SKM-1 (cell line): Measurements from ENCODE around the gene DENND1C.
A peak's percentile ranks its signal among the peaks of the same experiment; 100 is the strongest.
"Not testable (repeated sequence)": the region's sequence is repeated elsewhere in the genome, so short reads cannot be mapped to it uniquely, and the experiment has no call there.

Source experiments
- DNase-seq: peaks from one replicate; lab custom pipeline; 2025; ENCODE audit not compliant: unreplicated experiment; lab: John Stamatoyannopoulos, UW

The DENND1C gene

GRCh38 chr19:6509118-6509971 lies 27.8 kb upstream of the DENND1C start:
- no peak for DNase-seq

DNA sequence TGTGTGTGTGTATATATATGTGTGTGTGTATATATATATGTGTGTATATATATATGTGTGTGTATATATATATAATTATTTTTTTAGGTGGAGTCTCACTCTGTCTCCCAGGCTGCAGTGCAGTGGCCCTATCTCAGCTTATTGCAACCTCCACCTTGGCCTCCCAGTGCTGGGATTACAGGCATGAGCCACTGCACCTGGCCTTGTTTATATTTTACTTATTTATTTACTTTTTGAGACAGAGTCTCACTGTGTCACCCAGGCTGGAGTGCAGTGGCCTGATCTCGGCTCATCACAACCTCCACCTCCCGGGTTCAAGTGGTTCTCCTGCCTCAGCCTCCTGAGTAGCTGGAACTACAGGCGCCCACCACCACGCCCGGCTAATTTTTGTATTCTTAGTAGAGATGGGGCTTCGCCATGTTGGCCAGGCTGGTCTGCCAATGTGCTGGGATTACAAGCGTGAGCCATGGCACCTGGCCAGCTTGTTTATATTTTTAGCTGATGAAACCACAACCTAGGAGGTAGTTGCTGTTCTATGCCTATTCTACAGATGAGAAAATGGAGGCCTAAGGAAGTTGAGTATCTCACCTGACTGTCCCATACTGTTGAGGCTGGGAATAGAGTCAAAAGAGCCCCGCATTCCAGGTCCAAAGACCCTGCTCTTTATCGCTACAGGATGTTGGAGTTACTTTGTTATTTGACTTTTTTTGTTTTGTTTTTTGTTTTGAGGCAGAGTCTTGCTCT lies 26.6 kb upstream of the DENND1C start:
- DNase-seq: not testable (repeated sequence)

DNA sequence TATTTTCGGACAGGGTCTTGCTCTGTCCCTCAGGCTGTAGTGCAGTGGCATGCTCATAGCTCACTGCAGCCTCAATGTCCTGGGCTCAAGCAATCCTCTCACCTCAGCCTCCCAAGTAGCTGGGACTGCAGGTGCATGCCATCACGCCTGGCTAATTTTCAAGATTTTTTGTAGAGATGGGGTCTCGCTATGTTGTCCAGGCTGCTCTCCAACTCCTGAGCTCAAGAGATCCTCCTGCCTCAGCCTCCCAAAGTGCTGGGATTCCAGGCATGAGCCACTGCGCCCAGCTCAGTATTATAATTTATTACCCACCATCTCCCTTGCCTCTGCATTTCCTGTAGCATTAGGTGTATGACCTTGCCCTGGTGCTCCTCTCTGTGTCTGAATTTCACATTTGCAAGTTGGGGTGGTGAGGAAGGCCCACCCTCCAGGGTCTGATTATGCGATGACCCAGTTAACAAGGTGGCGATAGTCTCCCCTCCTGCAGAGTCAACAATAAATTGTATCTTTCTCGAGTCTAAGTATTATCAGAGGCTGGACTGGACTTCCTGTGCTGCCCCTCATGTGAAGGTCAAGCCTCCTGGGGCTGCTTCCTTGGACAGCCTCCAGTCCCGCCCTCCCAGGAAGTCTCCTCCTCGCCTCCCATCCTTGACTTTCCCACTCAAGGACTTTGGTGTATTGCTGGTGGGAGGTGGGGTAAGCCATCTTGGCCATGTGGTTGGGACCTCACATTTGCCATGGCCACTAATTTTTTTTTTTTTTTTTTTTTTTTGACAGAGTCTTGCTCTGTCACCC lies 22.0 kb upstream of the DENND1C start:
- no peak for DNase-seq

GRCh38 chr19:6501740-6502648 lies 20.4 kb upstream of the DENND1C start, which contains the start of gene TUBB4A:
TSS of gene TUBB4A (minus strand) at chr19:6502309. CDS start at chr19:6502212, 97 bp downstream.
- no peak for DNase-seq

GRCh38 chr19:6500837-6501739 lies 19.5 kb upstream of the DENND1C start:
- no peak for DNase-seq

- DNase-seq: no peak
Measured at GRCh38 chr19:6499052-6499790, 17.6 kb upstream of the DENND1C start.

- DNase-seq: peak; percentile 97
Measured at GRCh38 chr19:6498294-6499036, 16.9 kb upstream of the DENND1C start.

- no peak for DNase-seq
Measured at GRCh38 chr19:6495947-6496346, 14.4 kb upstream of the DENND1C start.

- DNase-seq: no peak
Measured at GRCh38 chr19:6494438-6495036, 12.9 kb upstream of the DENND1C start.

- no peak for DNase-seq
Measured at GRCh38 chr19:6491802-6492592, 10.4 kb upstream of the DENND1C start.

DNA sequence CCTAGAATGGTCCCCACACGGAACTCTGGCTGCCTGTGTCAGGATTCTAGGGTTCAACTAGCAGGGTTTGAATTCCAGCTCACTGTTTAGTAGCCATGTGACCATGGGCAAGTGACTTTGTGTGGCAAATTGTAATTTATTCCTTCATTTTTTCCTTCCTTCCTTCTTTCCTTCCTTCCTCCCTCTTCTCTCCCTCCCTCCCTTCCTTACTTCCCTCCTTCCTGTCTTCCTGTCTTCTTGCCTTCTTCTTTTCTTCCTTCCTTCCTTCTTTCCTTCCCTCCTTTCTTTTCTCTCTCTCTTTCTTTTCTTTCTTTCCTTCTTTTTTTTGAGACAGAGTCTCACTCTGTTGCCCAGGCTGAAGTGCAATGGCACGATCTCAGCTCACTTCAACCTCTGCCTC lies 8.5 kb upstream of the DENND1C start:
- DNase-seq: no peak

DNA sequence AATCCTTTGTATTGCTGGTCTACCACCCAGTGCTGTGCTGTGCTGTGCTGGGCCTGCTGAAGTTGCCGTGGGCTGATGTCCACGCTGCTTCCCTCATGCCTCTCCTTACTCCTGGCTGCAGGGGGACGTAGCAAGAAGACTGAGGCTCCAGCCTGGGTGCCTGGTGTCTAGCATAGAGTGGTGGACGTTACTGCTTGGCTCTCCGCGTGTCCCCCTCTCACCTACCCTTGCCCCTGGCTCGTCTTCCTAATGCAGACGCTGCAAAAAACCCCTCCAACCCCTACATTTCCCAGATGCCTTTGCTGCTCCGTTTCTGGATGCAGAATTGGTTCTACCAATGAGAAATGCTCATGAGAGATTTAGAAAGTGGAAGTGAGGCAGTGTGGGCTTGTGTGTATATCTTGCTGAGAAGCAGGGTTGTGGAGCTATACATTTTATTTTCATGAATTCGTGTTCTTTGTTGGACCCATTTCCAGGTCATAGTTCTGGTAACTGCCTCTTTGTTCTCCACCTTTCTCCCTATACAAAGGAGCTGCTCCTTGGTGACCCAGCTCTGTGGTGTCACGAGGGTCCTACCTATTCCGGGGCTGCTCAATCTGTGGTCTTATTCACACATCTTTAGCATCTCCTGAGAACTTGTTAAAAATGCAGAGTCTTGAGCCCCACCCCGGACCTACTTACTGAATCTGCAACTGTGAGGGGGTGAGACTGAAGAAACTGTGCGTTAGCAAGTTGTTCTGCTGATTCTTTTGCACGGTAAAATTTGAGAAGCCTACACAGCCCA lies 7.9 kb upstream of the DENND1C start:
- DNase-seq: no peak

DNA sequence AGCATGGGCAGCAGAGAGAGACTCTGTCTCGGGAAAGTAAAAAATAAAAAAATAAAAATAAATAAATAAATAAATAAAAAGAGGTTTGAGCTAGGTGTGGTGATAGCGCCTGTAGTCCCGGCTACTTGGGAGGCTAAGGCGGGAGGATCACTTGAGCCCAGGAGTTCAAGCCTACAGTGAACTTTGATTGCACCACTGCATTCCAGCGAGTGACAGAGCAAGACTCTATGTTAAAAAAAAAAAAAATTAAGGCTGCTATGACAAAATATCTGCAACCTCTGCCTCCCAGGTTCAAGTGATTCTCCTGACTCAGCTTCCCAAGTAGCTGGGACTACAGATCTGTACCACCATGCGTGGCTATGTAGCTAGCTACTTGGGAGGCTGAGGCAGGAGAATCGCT lies 3.2 kb upstream of the DENND1C start:
- no peak for DNase-seq

- DNase-seq: no peak
Measured at GRCh38 chr19:6484230-6484629, 2.6 kb upstream of the DENND1C start.

DNA sequence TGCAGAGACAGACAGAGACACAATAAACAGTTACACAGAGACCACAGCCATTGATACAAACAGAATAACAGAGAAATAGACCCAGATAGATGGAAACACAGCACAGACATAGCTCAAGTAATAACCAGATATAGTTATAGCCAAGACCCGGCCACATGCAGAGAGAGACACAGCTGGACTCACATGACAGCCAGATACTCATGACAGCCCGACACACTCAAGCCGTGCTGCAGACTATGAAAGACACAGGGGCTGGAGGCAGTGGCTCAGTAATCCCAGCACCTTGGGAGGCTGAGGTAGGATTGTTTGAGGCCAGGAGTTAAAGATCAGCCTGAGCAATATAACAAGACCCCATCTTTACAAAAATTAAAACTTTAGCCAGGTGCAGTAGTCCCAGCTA lies 1.6 kb upstream of the DENND1C start:
- DNase-seq: no peak

GRCh38 chr19:6482343-6482686 lies 728 bp upstream of the DENND1C start:
- no peak for DNase-seq
